HTR-8/SVneo (cell line): Measurements from ENCODE around the gene UCN2.
"Not testable (repeated sequence)": the region's sequence is repeated elsewhere in the genome, so short reads cannot be mapped to it uniquely, and the experiment has no call there.

Experiments used
- DNase-seq: peaks from one replicate; pipeline ENCODE4 v3.0.0; 2011; ENCODE audit warnings: low spot score, mixed read lengths; ENCODE audit not compliant: insufficient read length
- FAIRE-seq: peaks from 2 replicates; lab custom pipeline; 2011; peaks lifted over from hg19 to GRCh38; lab: Jason Lieb, UNC

Gene UCN2

GRCh38 chr3:48564667-48565066, 1.1 kb upstream of the UCN2 start:
- no peak for DNase-seq
- no peak for FAIRE-seq

- DNase-seq (peak; percentile 85), FAIRE-seq (peak; percentile 88)
These were observed 441 bp upstream of the UCN2 start for GRCh38 chr3:48564022-48564421.

- DNase-seq = no peak
- peak; percentile 26 for FAIRE-seq
These were observed 1.1 kb downstream of the UCN2 start for GRCh38 chr3:48562367-48563095.

GRCh38 chr3:48561045-48561736, 2.4 kb downstream of the UCN2 start:
- DNase-seq = no peak
- FAIRE-seq = no peak

GRCh38 chr3:48560648-48561018, 2.9 kb downstream of the UCN2 start:
- no peak for FAIRE-seq
- DNase-seq = no peak

- no peak for DNase-seq
- no peak for FAIRE-seq
These were observed 5.0 kb downstream of the UCN2 start for GRCh38 chr3:48558493-48559134.

GRCh38 chr3:48556796-48557626, 6.6 kb downstream of the UCN2 start, which contains the start of gene PFKFB4:
TSS of gene PFKFB4 (minus strand) at chr3:48556803. CDS start at chr3:48556777, 26 bp downstream.
- DNase-seq = peak; percentile 98
- FAIRE-seq = peak; percentile 91

- DNase-seq = no peak
- no peak for FAIRE-seq
These were observed 7.4 kb downstream of the UCN2 start for GRCh38 chr3:48555949-48556795.

- FAIRE-seq (no peak), DNase-seq (no peak)
These were observed 8.2 kb downstream of the UCN2 start for GRCh38 chr3:48555231-48555948.

GRCh38 chr3:48553886-48554845, 9.4 kb downstream of the UCN2 start:
- DNase-seq = no peak
- FAIRE-seq = no peak

GRCh38 chr3:48553361-48553760, 10.2 kb downstream of the UCN2 start:
- no peak for FAIRE-seq

GRCh38 chr3:48552111-48552951, 11.2 kb downstream of the UCN2 start:
- DNase-seq = no peak

More at GRCh38 chr3:48553361-48553760, 10.2 kb downstream of the UCN2 start:
- DNase-seq = no peak

GRCh38 chr3:48551651-48552050, 11.9 kb downstream of the UCN2 start:
- not testable (repeated sequence) for DNase-seq, FAIRE-seq

More at GRCh38 chr3:48552111-48552951, 11.2 kb downstream of the UCN2 start:
- no peak for FAIRE-seq

GRCh38 chr3:48548729-48549705, 14.6 kb downstream of the UCN2 start:
- peak; percentile 75 for DNase-seq
- FAIRE-seq = peak; percentile 58

GRCh38 chr3:48548126-48548525, 15.5 kb downstream of the UCN2 start:
- DNase-seq (no peak), FAIRE-seq (no peak)
